HUES48 (cell line): ENCODE results near the gene CSTPP1.

Experiments
- H3K27ac ChIP-seq: one replicate; pipeline ENCODE4 v1.7.0; 2013; ENCODE audit warnings: low read depth, low read length, inconsistent platforms
- H3K27me3 ChIP-seq: 2 replicates; pipeline ENCODE4 v1.6.1; 2013; ENCODE audit warnings: mild to moderate bottlenecking, low read length; ENCODE audit not compliant: control insufficient read depth, insufficient read depth
- H3K36me3 ChIP-seq: 2 replicates; pipeline ENCODE4 v1.6.1; 2013; ENCODE audit warnings: low read length; ENCODE audit not compliant: control insufficient read depth, insufficient read depth
- H3K4me1 ChIP-seq: 2 replicates; pipeline ENCODE4 v1.6.1; 2013; ENCODE audit warnings: mild to moderate bottlenecking, low read length; ENCODE audit not compliant: control insufficient read depth, insufficient read depth
- H3K4me3 ChIP-seq: 2 replicates; pipeline ENCODE4 v1.5.1; 2013; ENCODE audit warnings: mild to moderate bottlenecking, low read depth, low read length
- H3K9ac ChIP-seq: 2 replicates; pipeline ENCODE4 v1.6.1; 2013; ENCODE audit warnings: mild to moderate bottlenecking, low read depth, low read length, moderate library complexity
- H3K9me3 ChIP-seq: 2 replicates; pipeline ENCODE4 v1.6.1; 2013; ENCODE audit warnings: low read length; ENCODE audit not compliant: control insufficient read depth, insufficient read depth

Gene CSTPP1

DNA sequence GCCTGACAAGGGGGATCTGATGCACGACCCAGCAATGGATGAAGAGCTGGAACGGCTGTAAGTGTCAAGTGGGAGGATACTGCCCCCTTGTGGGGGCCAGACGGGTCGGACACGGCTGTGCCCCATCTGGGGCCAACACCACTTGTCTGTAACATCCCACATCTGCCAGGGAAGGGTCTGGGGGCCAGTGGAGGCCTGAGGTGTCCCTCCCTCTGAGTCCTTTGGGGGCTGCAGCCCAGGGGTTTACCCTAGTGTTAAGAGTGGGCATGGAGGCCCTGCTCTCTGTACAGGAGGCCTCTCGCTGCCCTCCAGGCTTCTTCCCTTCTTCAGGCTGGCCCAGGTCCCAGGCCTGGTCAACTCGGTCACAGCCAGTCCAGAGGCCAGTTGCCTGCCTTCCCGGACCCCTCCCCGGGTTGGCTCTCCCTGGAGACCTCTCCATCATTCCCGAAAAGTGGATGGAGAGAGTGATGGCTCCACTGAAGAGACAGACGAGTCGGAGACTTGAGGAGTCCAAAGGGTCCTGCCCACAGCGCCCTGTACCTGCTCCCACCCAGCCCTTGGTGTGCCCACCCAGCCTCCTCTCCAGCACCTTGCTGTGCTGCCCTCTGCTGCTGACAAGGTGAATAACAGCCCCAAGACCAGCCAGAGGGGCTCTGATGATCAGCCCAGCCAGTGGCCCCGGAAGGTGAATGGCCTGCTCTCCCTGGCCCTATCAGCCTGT lies 224.7 kb downstream of the CSTPP1 start:
- Histone ChIP-seq H3K9ac (no peak overlapping the region), H3K4me1 (no peaks in the 10 kb centered on the region), H3K9me3 (no peaks in the 10 kb centered on the region), H3K36me3 (peaks cover 26% of the 10 kb centered on the region), H3K27ac (peak overlapping the region; percentile 24), H3K27me3 (no peaks in the 10 kb centered on the region), H3K4me3 (no peak overlapping the region)

DNA sequence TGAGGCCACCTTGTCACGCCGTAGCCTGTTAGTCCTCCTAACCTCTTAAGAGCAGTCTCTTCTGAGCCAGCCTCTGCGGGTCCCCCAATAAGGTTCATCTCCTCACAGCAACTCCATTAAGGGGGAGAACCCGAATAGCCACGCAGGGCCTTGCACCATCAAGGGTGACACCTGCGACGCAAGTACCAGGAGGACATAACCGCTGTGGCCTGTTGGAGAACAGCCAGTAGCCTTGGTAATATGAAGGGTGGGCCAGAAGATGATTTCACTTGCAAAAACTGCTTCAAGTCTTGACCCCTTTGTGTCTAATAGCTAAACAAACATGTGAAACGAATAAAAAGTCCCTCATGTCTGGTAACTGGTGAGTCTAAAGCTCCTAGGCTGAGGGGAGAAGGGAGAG lies 225.3 kb downstream of the CSTPP1 start:
- no peak overlapping the region for H3K27ac ChIP-seq

DNA sequence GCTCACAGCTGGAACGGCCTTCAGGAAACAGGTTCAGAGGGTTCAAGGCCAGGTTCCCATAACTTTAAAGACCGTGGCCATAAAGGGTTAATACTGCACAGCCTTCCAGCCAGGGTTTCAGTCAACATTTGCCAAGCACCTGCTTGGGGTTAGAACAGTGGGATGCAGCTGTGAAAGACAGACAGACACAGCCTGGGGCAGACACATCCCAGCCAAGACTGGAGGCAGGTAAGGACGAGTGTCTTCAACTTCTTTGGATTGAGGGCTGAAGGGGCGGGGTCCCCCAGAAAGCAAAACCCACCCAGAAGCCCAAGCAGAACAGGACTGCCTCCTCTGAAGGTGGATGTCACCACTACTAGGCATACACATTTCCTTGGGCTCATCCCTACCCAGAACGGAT lies 225.9 kb downstream of the CSTPP1 start:
- Histone ChIP-seq H3K9ac (no peak overlapping the region), H3K36me3 (peaks cover 37% of the 10 kb centered on the region), H3K27ac (no peak overlapping the region)

More for the DNA sequence above, 225.3 kb downstream of the CSTPP1 start:
- Histone ChIP-seq H3K36me3 (peaks cover 32% of the 10 kb centered on the region), H3K9ac (no peak overlapping the region), H3K27me3 (no peaks in the 10 kb centered on the region), H3K4me1 (no peaks in the 10 kb centered on the region), H3K9me3 (no peaks in the 10 kb centered on the region), H3K4me3 (no peak overlapping the region)

DNA sequence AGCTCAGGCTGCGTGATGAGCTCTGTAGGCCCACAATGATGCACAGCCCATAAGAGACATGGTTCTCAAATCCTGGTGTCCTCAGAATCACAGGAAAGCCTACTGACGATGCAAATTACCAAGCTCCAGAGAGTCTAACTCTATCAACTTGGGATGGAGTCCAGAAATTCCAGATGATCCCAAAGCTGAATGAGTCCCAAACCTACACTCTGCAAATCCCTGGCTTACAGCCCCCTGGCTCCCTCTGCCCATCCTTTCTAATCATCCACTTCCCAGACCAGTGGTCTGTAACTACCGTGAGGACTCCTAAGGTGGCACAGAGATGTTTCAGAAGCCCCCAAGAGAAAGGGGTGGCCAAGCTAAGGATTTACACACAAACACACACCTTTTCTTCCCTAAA lies 226.6 kb downstream of the CSTPP1 start:
- Histone ChIP-seq H3K27ac (no peak overlapping the region), H3K27me3 (no peaks in the 10 kb centered on the region), H3K9me3 (no peaks in the 10 kb centered on the region), H3K36me3 (peaks cover 45% of the 10 kb centered on the region), H3K4me1 (no peaks in the 10 kb centered on the region), H3K4me3 (no peak overlapping the region), H3K9ac (no peak overlapping the region)

More for the DNA sequence above, 225.9 kb downstream of the CSTPP1 start:
- Histone ChIP-seq H3K4me3 (no peak overlapping the region), H3K4me1 (no peaks in the 10 kb centered on the region), H3K9me3 (no peaks in the 10 kb centered on the region), H3K27me3 (no peaks in the 10 kb centered on the region)

GRCh38 chr11:47163898-47164297 lies 227.3 kb downstream of the CSTPP1 start:
- no peak overlapping the region for H3K9ac ChIP-seq

GRCh38 chr11:47164321-47164720 lies 227.8 kb downstream of the CSTPP1 start:
- no peaks in the 10 kb centered on the region for H3K4me1 ChIP-seq
- H3K9me3 ChIP-seq = no peaks in the 10 kb centered on the region
- H3K27me3 ChIP-seq = no peaks in the 10 kb centered on the region
- H3K9ac ChIP-seq = no peak overlapping the region
- no peak overlapping the region for H3K4me3 ChIP-seq
- no peak overlapping the region for H3K27ac ChIP-seq
- peaks cover 55% of the 10 kb centered on the region for H3K36me3 ChIP-seq

More at GRCh38 chr11:47163898-47164297, 227.3 kb downstream of the CSTPP1 start:
- H3K36me3 ChIP-seq = peaks cover 52% of the 10 kb centered on the region
- H3K4me3 ChIP-seq = no peak overlapping the region
- H3K27me3 ChIP-seq = no peaks in the 10 kb centered on the region
- H3K4me1 ChIP-seq = no peaks in the 10 kb centered on the region
- no peaks in the 10 kb centered on the region for H3K9me3 ChIP-seq
- H3K27ac ChIP-seq = no peak overlapping the region

- H3K36me3 ChIP-seq = peaks cover 61% of the 10 kb centered on the region
- no peaks in the 10 kb centered on the region for H3K27me3 ChIP-seq
- H3K27ac ChIP-seq = no peak overlapping the region
- H3K4me3 ChIP-seq = no peak overlapping the region
- no peaks in the 10 kb centered on the region for H3K4me1 ChIP-seq
- H3K9ac ChIP-seq = no peak overlapping the region
- H3K9me3 ChIP-seq = no peaks in the 10 kb centered on the region
Measured at GRCh38 chr11:47165253-47165840, 228.8 kb downstream of the CSTPP1 start.

DNA sequence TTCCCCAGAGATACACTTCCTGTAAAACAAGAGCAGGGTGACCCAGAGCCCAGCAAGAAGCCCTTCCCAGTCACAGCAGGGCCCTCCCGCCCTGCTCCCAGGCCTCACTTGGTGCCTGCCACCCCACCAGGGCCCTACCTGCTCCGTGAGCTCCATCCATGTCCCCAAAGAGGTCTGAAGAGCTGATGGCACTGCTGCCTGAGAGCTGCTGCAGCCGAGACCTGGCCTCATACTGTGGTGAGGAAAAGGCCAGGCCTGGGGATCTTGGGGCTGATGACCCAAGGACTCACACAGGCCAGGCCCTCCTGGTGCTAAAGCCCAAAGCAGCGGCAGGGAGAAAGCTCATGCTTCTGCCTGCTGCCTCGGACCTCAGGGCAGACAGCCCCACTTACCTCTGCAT lies 229.8 kb downstream of the CSTPP1 start:
- H3K4me3 ChIP-seq = no peak overlapping the region
- H3K27ac ChIP-seq = no peak overlapping the region
- H3K27me3 ChIP-seq = no peaks in the 10 kb centered on the region
- no peaks in the 10 kb centered on the region for H3K4me1 ChIP-seq
- peaks cover 70% of the 10 kb centered on the region for H3K36me3 ChIP-seq
- no peaks in the 10 kb centered on the region for H3K9me3 ChIP-seq
- no peak overlapping the region for H3K9ac ChIP-seq

DNA sequence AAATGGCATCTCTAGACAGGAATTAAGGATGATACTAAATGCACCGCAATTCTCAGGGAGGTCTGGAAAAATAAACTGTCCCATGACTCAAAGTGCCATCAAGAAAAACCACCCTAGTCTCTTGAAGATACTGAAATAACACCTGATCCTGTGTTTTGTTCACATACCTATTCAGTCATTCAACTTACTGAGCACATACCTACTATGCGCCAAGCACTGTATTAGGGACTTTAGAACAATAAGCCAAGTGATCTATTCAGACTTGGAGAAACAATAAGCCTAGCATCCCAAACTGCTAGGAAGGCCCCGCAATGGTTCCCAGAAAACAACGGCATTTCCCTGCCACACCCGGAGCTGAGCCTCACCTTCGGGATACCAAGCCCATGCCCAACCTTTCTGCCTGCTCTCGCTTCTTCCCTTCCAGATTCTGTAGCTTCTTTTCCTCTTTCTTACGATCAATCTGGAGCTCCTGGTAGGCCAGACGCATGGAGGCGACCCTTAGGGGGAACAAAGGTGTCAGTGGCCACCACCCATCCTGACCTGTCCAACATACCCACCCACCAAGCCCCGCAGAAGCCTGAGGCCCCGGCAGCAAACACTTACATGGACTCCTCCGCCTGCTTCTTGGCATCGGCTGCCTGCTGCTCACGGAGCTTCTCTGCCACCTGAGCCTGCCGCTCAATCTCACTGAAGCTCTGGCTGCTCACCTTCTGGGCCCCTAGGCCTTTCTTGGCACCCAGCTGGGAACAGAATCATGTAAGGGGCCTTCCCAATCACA lies 234.7 kb downstream of the CSTPP1 start:
- Histone ChIP-seq H3K27me3 (no peaks in the 10 kb centered on the region), H3K4me3 (no peak overlapping the region), H3K9me3 (no peaks in the 10 kb centered on the region), H3K36me3 (peaks cover 81% of the 10 kb centered on the region), H3K9ac (no peak overlapping the region), H3K4me1 (no peaks in the 10 kb centered on the region), H3K27ac (no peak overlapping the region)

DNA sequence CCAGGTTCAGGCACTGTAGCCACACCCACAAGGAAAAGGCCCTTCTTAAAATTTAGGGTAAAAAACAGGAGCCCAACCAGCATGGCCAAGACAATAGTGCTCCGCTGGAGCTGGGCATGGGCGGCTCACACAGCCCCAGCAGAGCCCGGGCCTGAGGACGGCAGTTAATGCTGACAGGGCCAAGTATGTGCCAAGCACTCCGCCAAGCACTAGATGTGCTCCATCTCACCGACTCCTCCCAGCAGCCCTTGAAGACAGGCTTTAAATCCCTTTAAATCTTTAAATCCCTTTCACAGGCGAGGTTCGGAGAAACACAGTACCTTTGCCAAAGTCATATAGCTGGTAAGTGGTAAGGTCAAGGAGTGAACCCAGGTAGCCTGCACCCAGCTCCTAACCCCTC lies 235.3 kb downstream of the CSTPP1 start:
- Histone ChIP-seq H3K27ac (no peak overlapping the region), H3K36me3 (peaks cover 75% of the 10 kb centered on the region), H3K9me3 (no peaks in the 10 kb centered on the region), H3K4me1 (no peaks in the 10 kb centered on the region), H3K9ac (no peak overlapping the region), H3K27me3 (no peaks in the 10 kb centered on the region), H3K4me3 (no peak overlapping the region)
